ENCODE measurements around the gene MAML2. TPM values are rescaled to one million over a fixed set of nuclear protein-coding genes. Genes with fewer than 3 reads are reported as not detected.
A peak's percentile ranks its signal among the peaks of the same experiment; 100 is the strongest.

The MAML2 gene
- total RNA-seq, 1 experiment from 2014 or later: 4.7 TPM

GRCh38 chr11:95999711-96000406 lies 343.1 kb downstream of the MAML2 start:
- DNase-seq (ENCODE audit: extremely low read depth, low read depth): no peak

- DNase-seq (ENCODE audit: extremely low read depth, low read depth): no peak
Observed at GRCh38 chr11:95996621-95997235, 346.3 kb downstream of the MAML2 start.

GRCh38 chr11:95994329-95994728 lies 348.7 kb downstream of the MAML2 start:
- DNase-seq (ENCODE audit: extremely low read depth, low read depth): no peak

- no peak for DNase-seq (ENCODE audit: extremely low read depth, low read depth)
Observed at GRCh38 chr11:95993438-95994298, 349.3 kb downstream of the MAML2 start.

- DNase-seq (ENCODE audit: extremely low read depth, low read depth): no peak
Observed at GRCh38 chr11:95991545-95991944, 351.4 kb downstream of the MAML2 start.

- no peak for DNase-seq (ENCODE audit: extremely low read depth, low read depth)
Observed at GRCh38 chr11:95991101-95991500, 351.9 kb downstream of the MAML2 start.

GRCh38 chr11:95989780-95990179 lies 353.2 kb downstream of the MAML2 start:
- no peak for DNase-seq (ENCODE audit: extremely low read depth, low read depth)

GRCh38 chr11:95989076-95989605 lies 353.9 kb downstream of the MAML2 start:
- no peak for DNase-seq (ENCODE audit: extremely low read depth, low read depth)

GRCh38 chr11:95985174-95985808 lies 357.7 kb downstream of the MAML2 start:
- peak; percentile 40 for DNase-seq (ENCODE audit: extremely low read depth, low read depth)

GRCh38 chr11:95984072-95984471 lies 358.9 kb downstream of the MAML2 start:
- no peak for DNase-seq (ENCODE audit: extremely low read depth, low read depth)

GRCh38 chr11:95977534-95978174 lies 365.3 kb downstream of the MAML2 start:
- DNase-seq (ENCODE audit: extremely low read depth, low read depth): peak; percentile 15

GRCh38 chr11:95976550-95976949 lies 366.4 kb downstream of the MAML2 start:
- no peak for DNase-seq (ENCODE audit: extremely low read depth, low read depth)

- DNase-seq (ENCODE audit: extremely low read depth, low read depth): no peak
Observed at GRCh38 chr11:95975343-95975742, 367.7 kb downstream of the MAML2 start.

GRCh38 chr11:95972060-95972459 lies 370.9 kb downstream of the MAML2 start:
- DNase-seq (ENCODE audit: extremely low read depth, low read depth): no peak

- no peak for DNase-seq (ENCODE audit: extremely low read depth, low read depth)
Observed at GRCh38 chr11:95968585-95968984, 374.4 kb downstream of the MAML2 start.

- no peak for DNase-seq (ENCODE audit: extremely low read depth, low read depth)
Observed at GRCh38 chr11:95964281-95964680, 378.7 kb downstream of the MAML2 start.

GRCh38 chr11:95961758-95962157 lies 381.2 kb downstream of the MAML2 start:
- no peak for DNase-seq (ENCODE audit: extremely low read depth, low read depth)

GRCh38 chr11:95950905-95951304 lies 392.1 kb downstream of the MAML2 start:
- no peak for DNase-seq (ENCODE audit: extremely low read depth, low read depth)

GRCh38 chr11:95948637-95949036 lies 394.4 kb downstream of the MAML2 start:
- no peak for DNase-seq (ENCODE audit: extremely low read depth, low read depth)

- no peak for DNase-seq (ENCODE audit: extremely low read depth, low read depth)
Observed at GRCh38 chr11:95944623-95945022, 398.4 kb downstream of the MAML2 start.

Measured in NCI-H460 (cell line).